HEK293T (cell line): ENCODE data around the gene RPS17.

Source experiments
- SP1 ChIP-seq: fragments of 450-650 bp; IDR thresholded peaks from 2 replicates; pipeline ENCODE4 v1.6.1; 2017
- ZNF384 ChIP-seq: fragments of 450-650 bp; IDR thresholded peaks from 2 replicates; pipeline ENCODE4 v1.6.1; 2016

- TF ChIP-seq SP1 (no peak), ZNF384 (no peak)
Measured at GRCh38 chr15:82553846-82554245, 13.6 kb upstream of the RPS17 start.
